MM.1S (cell line): ENCODE results near the gene DUOXA1.

ENCODE experiments used
- EZH2 ChIP-seq: fragments of 300-600 bp; sonication (generic); optimal IDR thresholded peaks from 2 replicates; pipeline ENCODE3; 2017; ENCODE audit warnings: low read depth, mild to moderate bottlenecking, antibody characterized with exemption, low read length, mixed read lengths
- TF ChIP-seq, protein P1 (sequence below): fragments of 300-600 bp; sonication (generic); IDR thresholded peaks from 2 replicates; pipeline ENCODE4 v1.5.1; 2016; ENCODE audit warnings: antibody characterized with exemption, low read length, mixed read lengths

DNA sequence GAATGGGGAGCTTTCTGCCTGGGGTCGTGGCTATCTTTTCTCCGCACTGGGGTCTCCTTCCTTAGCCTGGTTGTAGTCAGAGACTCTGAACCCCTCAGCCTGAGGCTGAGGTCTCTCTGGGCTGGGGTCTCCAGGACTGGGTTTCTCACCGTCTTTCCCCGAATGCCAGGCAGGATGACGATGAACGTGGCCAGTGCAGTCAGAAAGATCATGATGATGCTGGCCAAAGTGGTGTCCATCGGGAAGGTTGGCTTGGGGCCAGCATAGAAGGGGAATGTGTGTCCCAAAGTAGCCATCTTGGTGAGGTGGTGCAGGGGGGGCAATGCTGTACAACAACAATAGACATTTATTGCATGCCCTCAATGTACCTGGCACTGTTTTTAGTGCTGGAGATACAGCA is 7.0 kb downstream of the DUOXA1 start:
- TF ChIP-seq, protein P1, sequence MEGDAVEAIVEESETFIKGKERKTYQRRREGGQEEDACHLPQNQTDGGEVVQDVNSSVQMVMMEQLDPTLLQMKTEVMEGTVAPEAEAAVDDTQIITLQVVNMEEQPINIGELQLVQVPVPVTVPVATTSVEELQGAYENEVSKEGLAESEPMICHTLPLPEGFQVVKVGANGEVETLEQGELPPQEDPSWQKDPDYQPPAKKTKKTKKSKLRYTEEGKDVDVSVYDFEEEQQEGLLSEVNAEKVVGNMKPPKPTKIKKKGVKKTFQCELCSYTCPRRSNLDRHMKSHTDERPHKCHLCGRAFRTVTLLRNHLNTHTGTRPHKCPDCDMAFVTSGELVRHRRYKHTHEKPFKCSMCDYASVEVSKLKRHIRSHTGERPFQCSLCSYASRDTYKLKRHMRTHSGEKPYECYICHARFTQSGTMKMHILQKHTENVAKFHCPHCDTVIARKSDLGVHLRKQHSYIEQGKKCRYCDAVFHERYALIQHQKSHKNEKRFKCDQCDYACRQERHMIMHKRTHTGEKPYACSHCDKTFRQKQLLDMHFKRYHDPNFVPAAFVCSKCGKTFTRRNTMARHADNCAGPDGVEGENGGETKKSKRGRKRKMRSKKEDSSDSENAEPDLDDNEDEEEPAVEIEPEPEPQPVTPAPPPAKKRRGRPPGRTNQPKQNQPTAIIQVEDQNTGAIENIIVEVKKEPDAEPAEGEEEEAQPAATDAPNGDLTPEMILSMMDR = no peak
- no peak for TF ChIP-seq EZH2
